ENCODE measurements around the gene CYP4F8.
A peak's percentile ranks its signal among the peaks of the same experiment; 100 is the strongest.

CYP4F8 gene

DNA sequence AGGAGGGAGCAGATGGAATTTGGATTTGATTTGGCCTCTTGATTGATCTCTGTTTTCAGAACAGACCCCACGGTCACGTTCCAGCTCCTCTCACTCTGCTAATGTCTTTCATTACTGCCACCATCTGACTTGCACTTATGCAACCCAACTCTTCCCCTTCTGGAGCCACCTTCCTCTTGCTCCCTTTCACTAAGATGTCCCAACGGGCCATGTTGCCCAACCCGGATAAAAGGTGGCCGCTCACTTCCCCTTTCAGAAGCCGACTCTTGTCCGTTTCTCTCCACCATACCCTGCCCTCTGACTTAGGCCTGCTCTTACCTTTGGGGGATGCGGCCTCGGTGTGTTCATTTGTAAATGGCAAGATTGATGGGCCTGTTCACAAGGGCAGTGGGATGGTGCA, 27.4 kb upstream of the CYP4F8 start:
- no peak overlapping the region for H3K18ac ChIP-seq (ENCODE audit: low read length)
- H2BK5ac ChIP-seq (ENCODE audit: low read length) = peak overlapping the region; percentile 2
- H3K9me3 ChIP-seq (replicated peaks in 1 of 2; ENCODE audit: control insufficient read depth in 2 of 2, insufficient read depth in 1 of 2, low read depth in 1 of 2, low read length in 2 of 2) = peaks cover 0 to 21% of the 10 kb centered on the region in 2 donors
- H3K4me2 ChIP-seq (ENCODE audit: insufficient read depth, low read length, poor library complexity, severe bottlenecking) = no peak overlapping the region
- H2AFZ ChIP-seq (ENCODE audit: low read length) = no peak overlapping the region
- H2BK15ac ChIP-seq (ENCODE audit: low read length) = no peak overlapping the region
- no peak overlapping the region for H4K91ac ChIP-seq (ENCODE audit: low read depth, low read length, poor library complexity)
- no peak overlapping the region for H3K23ac ChIP-seq (ENCODE audit: low read depth, low read length, poor library complexity)
- no peak overlapping the region for H2AK5ac ChIP-seq (ENCODE audit: low read depth, low read length)
- no peak overlapping the region for H2BK12ac ChIP-seq (ENCODE audit: low read length)
- H3K14ac ChIP-seq (ENCODE audit: low read length) = no peak overlapping the region
- H4K8ac ChIP-seq (ENCODE audit: low read depth, low read length) = no peak overlapping the region
- no CpG with 5 or more reads among the region's 9 CpGs for WGBS, 2 donors (ENCODE audit: extremely low coverage in 2 of 2, insufficient read length in 2 of 2, insufficient replicate concordance in 1 of 2)
- no peak overlapping the region for H3K4ac ChIP-seq (ENCODE audit: low read length)
- no peak overlapping the region for H2BK120ac ChIP-seq (ENCODE audit: low read depth, low read length)
- no peaks in the 10 kb centered on the region for H3K4me1 ChIP-seq (ENCODE audit: control insufficient read depth in 2 of 2, insufficient read depth in 1 of 2, low read depth in 1 of 2, low read length in 2 of 2)
- DNase-seq (ENCODE audit: low spot score) = no peak
- H3K4me3 ChIP-seq (ENCODE audit: low read length in 2 of 2) = no peak overlapping the region
- peaks cover 0 to 7% (median 0%) of the 10 kb centered on the region in 3 experiments for H3K27me3 ChIP-seq (ENCODE audit: control insufficient read depth in 3 of 3, insufficient read depth in 3 of 3, low read depth in 1 of 3, low read length in 3 of 3)
- H3K36me3 ChIP-seq (replicated peaks in 1 of 2; ENCODE audit: control insufficient read depth in 2 of 2, insufficient read depth in 2 of 2, low read length in 2 of 2) = no peaks in the 10 kb centered on the region
- H3K79me1 ChIP-seq (ENCODE audit: low read depth, low read length) = no peaks in the 10 kb centered on the region
- H3K27ac ChIP-seq (replicated peaks; ENCODE audit: low read length) = no peak overlapping the region
- H3K9ac ChIP-seq (ENCODE audit: low read depth, low read length, poor library complexity) = no peak overlapping the region

- Histone ChIP-seq H2AFZ (ENCODE audit: low read length) (no peak overlapping the region), H3K4me1 (ENCODE audit: control insufficient read depth in 2 of 2, insufficient read depth in 1 of 2, low read depth in 1 of 2, low read length in 2 of 2) (no peaks in the 10 kb centered on the region), H4K8ac (ENCODE audit: low read depth, low read length) (no peak overlapping the region), H3K14ac (ENCODE audit: low read length) (no peak overlapping the region), H3K4me3 (ENCODE audit: low read length in 2 of 2) (no peak overlapping the region), H3K4me2 (ENCODE audit: insufficient read depth, low read length, poor library complexity, severe bottlenecking) (no peak overlapping the region), H3K18ac (ENCODE audit: low read length) (no peak overlapping the region), H3K23ac (ENCODE audit: low read depth, low read length, poor library complexity) (no peak overlapping the region), H3K27me3 (ENCODE audit: control insufficient read depth in 3 of 3, insufficient read depth in 3 of 3, low read depth in 1 of 3, low read length in 3 of 3) (peaks cover 0 to 4% (median 0%) of the 10 kb centered on the region in 3 experiments), H3K36me3 (replicated peaks in 1 of 2; ENCODE audit: control insufficient read depth in 2 of 2, insufficient read depth in 2 of 2, low read length in 2 of 2) (no peaks in the 10 kb centered on the region), H3K27ac (replicated peaks; ENCODE audit: low read length) (no peak overlapping the region), H3K4ac (ENCODE audit: low read length) (no peak overlapping the region), H3K79me1 (ENCODE audit: low read depth, low read length) (no peaks in the 10 kb centered on the region), H2BK15ac (ENCODE audit: low read length) (no peak overlapping the region), H2AK5ac (ENCODE audit: low read depth, low read length) (no peak overlapping the region), H2BK5ac (ENCODE audit: low read length) (no peak overlapping the region), H2BK12ac (ENCODE audit: low read length) (no peak overlapping the region), H3K9me3 (replicated peaks in 1 of 2; ENCODE audit: control insufficient read depth in 2 of 2, insufficient read depth in 1 of 2, low read depth in 1 of 2, low read length in 2 of 2) (peaks cover 0 to 21% of the 10 kb centered on the region in 2 donors), H3K9ac (ENCODE audit: low read depth, low read length, poor library complexity) (no peak overlapping the region), H4K91ac (ENCODE audit: low read depth, low read length, poor library complexity) (no peak overlapping the region), H2BK120ac (ENCODE audit: low read depth, low read length) (no peak overlapping the region)
- no CpG with 5 or more reads among the region's 1 CpG for WGBS, 2 donors (ENCODE audit: extremely low coverage in 2 of 2, insufficient read length in 2 of 2, insufficient replicate concordance in 1 of 2)
- DNase-seq (ENCODE audit: low spot score) = no peak
These were observed 26.8 kb upstream of the CYP4F8 start for GRCh38 chr19:15588265-15588664.

- DNase-seq (ENCODE audit: low spot score) = no peak
- 100% methylated on average over 1 of the region's 5 CpGs; no CpG with 5 or more reads in 1 of the 2 donors for WGBS, 2 donors (ENCODE audit: extremely low coverage in 2 of 2, insufficient read length in 2 of 2, insufficient replicate concordance in 1 of 2)
- peaks cover 0 to 19% of the 10 kb centered on the region in 2 donors for H3K9me3 ChIP-seq (replicated peaks in 1 of 2; ENCODE audit: control insufficient read depth in 2 of 2, insufficient read depth in 1 of 2, low read depth in 1 of 2, low read length in 2 of 2)
These were observed 25.1 kb upstream of the CYP4F8 start for GRCh38 chr19:15589760-15590451.

DNA sequence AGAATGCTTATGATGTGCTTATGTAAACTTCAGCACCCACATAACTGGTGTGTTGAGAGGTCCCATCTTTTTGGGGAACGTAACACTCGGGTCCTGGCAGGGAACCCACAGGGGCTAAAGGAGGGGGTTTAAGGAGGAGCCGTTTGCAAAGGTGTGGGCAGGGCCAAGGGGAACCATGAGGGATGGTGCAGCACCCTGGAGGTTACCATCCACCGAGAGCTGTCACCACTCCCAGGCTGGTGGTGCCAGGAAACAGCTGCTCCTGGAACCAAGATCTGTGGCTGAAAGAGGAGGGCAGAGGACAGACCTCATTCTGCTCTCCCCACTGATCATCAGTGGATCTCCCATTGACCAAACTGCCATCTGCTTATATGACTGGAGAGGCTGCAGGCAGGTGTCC, 23.2 kb upstream of the CYP4F8 start:
- no peaks in the 10 kb centered on the region for H3K4me1 ChIP-seq (ENCODE audit: control insufficient read depth in 2 of 2, insufficient read depth in 1 of 2, low read depth in 1 of 2, low read length in 2 of 2)
- peaks cover 0 to 24% of the 10 kb centered on the region in 2 donors for H3K9me3 ChIP-seq (replicated peaks in 1 of 2; ENCODE audit: control insufficient read depth in 2 of 2, insufficient read depth in 1 of 2, low read depth in 1 of 2, low read length in 2 of 2)
- no CpG with 5 or more reads among the region's 4 CpGs for WGBS, 2 donors (ENCODE audit: extremely low coverage in 2 of 2, insufficient read length in 2 of 2, insufficient replicate concordance in 1 of 2)
- H2BK15ac ChIP-seq (ENCODE audit: low read length) = no peak overlapping the region
- no peak overlapping the region for H3K4me2 ChIP-seq (ENCODE audit: insufficient read depth, low read length, poor library complexity, severe bottlenecking)
- DNase-seq (ENCODE audit: low spot score) = no peak
- H4K8ac ChIP-seq (ENCODE audit: low read depth, low read length) = no peak overlapping the region
- H3K9ac ChIP-seq (ENCODE audit: low read depth, low read length, poor library complexity) = no peak overlapping the region
- H3K27me3 ChIP-seq (ENCODE audit: control insufficient read depth in 3 of 3, insufficient read depth in 3 of 3, low read depth in 1 of 3, low read length in 3 of 3) = peaks cover 0 to 3% (median 0%) of the 10 kb centered on the region in 3 experiments
- no peak overlapping the region for H2BK5ac ChIP-seq (ENCODE audit: low read length)
- H4K91ac ChIP-seq (ENCODE audit: low read depth, low read length, poor library complexity) = no peak overlapping the region
- H2BK12ac ChIP-seq (ENCODE audit: low read length) = no peak overlapping the region
- H3K36me3 ChIP-seq (replicated peaks in 1 of 2; ENCODE audit: control insufficient read depth in 2 of 2, insufficient read depth in 2 of 2, low read length in 2 of 2) = no peaks in the 10 kb centered on the region
- H3K4me3 ChIP-seq (ENCODE audit: low read length in 2 of 2) = no peak overlapping the region
- H3K27ac ChIP-seq (replicated peaks; ENCODE audit: low read length) = no peak overlapping the region
- no peak overlapping the region for H3K14ac ChIP-seq (ENCODE audit: low read length)
- H2AK5ac ChIP-seq (ENCODE audit: low read depth, low read length) = no peak overlapping the region
- no peak overlapping the region for H2AFZ ChIP-seq (ENCODE audit: low read length)
- no peak overlapping the region for H3K23ac ChIP-seq (ENCODE audit: low read depth, low read length, poor library complexity)
- H2BK120ac ChIP-seq (ENCODE audit: low read depth, low read length) = no peak overlapping the region
- H3K18ac ChIP-seq (ENCODE audit: low read length) = no peak overlapping the region
- no peaks in the 10 kb centered on the region for H3K79me1 ChIP-seq (ENCODE audit: low read depth, low read length)
- no peak overlapping the region for H3K4ac ChIP-seq (ENCODE audit: low read length)

More at GRCh38 chr19:15589760-15590451, 25.1 kb upstream of the CYP4F8 start:
- Histone ChIP-seq H3K23ac (ENCODE audit: low read depth, low read length, poor library complexity) (peak overlapping the region; percentile 16), H3K14ac (ENCODE audit: low read length) (no peak overlapping the region), H2AK5ac (ENCODE audit: low read depth, low read length) (no peak overlapping the region), H2BK120ac (ENCODE audit: low read depth, low read length) (no peak overlapping the region), H3K79me1 (ENCODE audit: low read depth, low read length) (no peaks in the 10 kb centered on the region), H3K4me3 (ENCODE audit: low read length in 2 of 2) (peak overlapping the region in 1 of 2 donors; percentile 31), H3K4me1 (ENCODE audit: control insufficient read depth in 2 of 2, insufficient read depth in 1 of 2, low read depth in 1 of 2, low read length in 2 of 2) (no peaks in the 10 kb centered on the region), H2BK5ac (ENCODE audit: low read length) (no peak overlapping the region), H3K36me3 (replicated peaks in 1 of 2; ENCODE audit: control insufficient read depth in 2 of 2, insufficient read depth in 2 of 2, low read length in 2 of 2) (no peaks in the 10 kb centered on the region), H3K27ac (replicated peaks; ENCODE audit: low read length) (no peak overlapping the region), H3K4ac (ENCODE audit: low read length) (no peak overlapping the region), H2BK12ac (ENCODE audit: low read length) (no peak overlapping the region), H3K4me2 (ENCODE audit: insufficient read depth, low read length, poor library complexity, severe bottlenecking) (no peak overlapping the region), H3K27me3 (ENCODE audit: control insufficient read depth in 3 of 3, insufficient read depth in 3 of 3, low read depth in 1 of 3, low read length in 3 of 3) (peaks cover 0 to 3% (median 0%) of the 10 kb centered on the region in 3 experiments), H4K91ac (ENCODE audit: low read depth, low read length, poor library complexity) (no peak overlapping the region), H3K9ac (ENCODE audit: low read depth, low read length, poor library complexity) (no peak overlapping the region), H2BK15ac (ENCODE audit: low read length) (no peak overlapping the region), H4K8ac (ENCODE audit: low read depth, low read length) (no peak overlapping the region), H3K18ac (ENCODE audit: low read length) (no peak overlapping the region), H2AFZ (ENCODE audit: low read length) (no peak overlapping the region)
